BLaER1 treated with 17β-estradiol and CSF1 and Interleukin-3, amounts not matched to agents 10 nM and 100 nM (cell line): ENCODE data around the gene SMYD4.
"Not testable (repeated sequence)": the region's sequence is repeated elsewhere in the genome, so short reads cannot be mapped to it uniquely, and the experiment has no call there.

Experiments
- H3K27ac ChIP-seq, 11 experiments: shearing (Covaris generic); formaldehyde crosslinking; 2 replicates each; pipeline ENCODE4 v1.8.1; 2022
- H3K27me3 ChIP-seq, 11 experiments: shearing (Covaris generic); formaldehyde crosslinking; 2 replicates each; pipeline ENCODE4 v1.8.1; 2022
- H3K36me3 ChIP-seq, 11 experiments: shearing (Covaris generic); formaldehyde crosslinking; 2 replicates each; pipeline ENCODE4 v1.8.1; 2022
- H3K4me1 ChIP-seq, 10 experiments: shearing (Covaris generic); formaldehyde crosslinking; 2 replicates each; pipeline ENCODE4 v1.8.1; 2022
- H3K4me2 ChIP-seq, 11 experiments: shearing (Covaris generic); formaldehyde crosslinking; 2 replicates each; pipeline ENCODE4 v1.8.1; 2022
- H3K4me3 ChIP-seq, 10 experiments: shearing (Covaris generic); formaldehyde crosslinking; 2 replicates each; pipeline ENCODE4 v1.8.1; 2022
- H3K9ac ChIP-seq, 11 experiments: shearing (Covaris generic); formaldehyde crosslinking; 2 replicates each; pipeline ENCODE4 v1.8.1; 2022
- H3K9me3 ChIP-seq, 11 experiments: shearing (Covaris generic); formaldehyde crosslinking; replicated peaks in 1 of 11; 2 replicates each; pipeline ENCODE4 v1.8.1; 2022
- H4K20me1 ChIP-seq, 11 experiments: shearing (Covaris generic); formaldehyde crosslinking; 2 replicates each; pipeline ENCODE4 v1.8.1; 2022
- Cebpa-rat ChIP-seq, 11 experiments: shearing (Covaris generic); IDR thresholded peaks; 2 replicates each; pipeline ENCODE4 v1.8.1; 2022

The SMYD4 gene

GRCh38 chr17:1870592-1870991, 40.9 kb upstream of the SMYD4 start:
- H3K4me1 ChIP-seq, result peaks cover 0 to 21% (median 0%) of the 10 kb centered on the region in 10 experiments; a peak in 5 of 20 replicates
- H3K36me3 ChIP-seq, result peaks cover 69 to 99% (median 92%) of the 10 kb centered on the region in 11 experiments
- H3K27ac ChIP-seq, result no peak overlapping the region
- TF ChIP-seq Cebpa-rat (IDR thresholded peaks at IDR 0.05), result no peak
- peaks cover 0 to 5% (median 0%) of the 10 kb centered on the region in 11 experiments; a peak in 2 of 22 replicates for H4K20me1 ChIP-seq
- no peak overlapping the region for H3K9ac ChIP-seq
- peak overlapping the region in 3 of 11 experiments; percentile 2 to 38 (median 28); a peak in 4 of 22 replicates for H3K4me2 ChIP-seq
- no peaks in the 10 kb centered on the region for H3K27me3 ChIP-seq
- no peaks in the 10 kb centered on the region for H3K9me3 ChIP-seq
- H3K4me3 ChIP-seq, result no peak overlapping the region

- Histone ChIP-seq H3K9ac (peak overlapping the region in 1 of 11 experiments; percentile 4; a peak in 1 of 22 replicates), H3K4me1 (peaks cover 0 to 21% (median 0%) of the 10 kb centered on the region in 10 experiments; a peak in 5 of 20 replicates), H3K27ac (no peak overlapping the region), H3K4me3 (no peak overlapping the region), H3K27me3 (no peaks in the 10 kb centered on the region), H3K9me3 (no peaks in the 10 kb centered on the region), H4K20me1 (peaks cover 0 to 5% (median 0%) of the 10 kb centered on the region in 11 experiments; a peak in 1 of 22 replicates), H3K36me3 (peaks cover 48 to 94% (median 79%) of the 10 kb centered on the region in 11 experiments), H3K4me2 (no peak overlapping the region)
- TF ChIP-seq Cebpa-rat (IDR thresholded peaks at IDR 0.05), result no peak
Measured at GRCh38 chr17:1868090-1868489, 38.4 kb upstream of the SMYD4 start.

- Histone ChIP-seq H3K27me3 (no peaks in the 10 kb centered on the region), H3K9me3 (no peaks in the 10 kb centered on the region), H3K27ac (no peak overlapping the region), H3K4me1 (peaks cover 0 to 21% (median 0%) of the 10 kb centered on the region in 10 experiments; a peak in 5 of 20 replicates), H3K4me3 (no peak overlapping the region), H3K4me2 (no peak overlapping the region), H4K20me1 (peaks cover 0 to 5% (median 0%) of the 10 kb centered on the region in 11 experiments; a peak in 1 of 22 replicates), H3K36me3 (peaks cover 40 to 94% (median 79%) of the 10 kb centered on the region in 11 experiments), H3K9ac (no peak overlapping the region; a peak in 1 of 22 replicates)
- no peak for TF ChIP-seq Cebpa-rat (IDR thresholded peaks at IDR 0.05)
Measured at GRCh38 chr17:1867307-1867706, 37.6 kb upstream of the SMYD4 start.

GRCh38 chr17:1865252-1866037, 35.7 kb upstream of the SMYD4 start:
- TF ChIP-seq Cebpa-rat (IDR thresholded peaks at IDR 0.05), result no peak

GRCh38 chr17:1861391-1862010, 31.8 kb upstream of the SMYD4 start:
- Histone ChIP-seq H3K9ac (peak overlapping the region in 1 of 11 experiments; percentile 6; a peak in 1 of 22 replicates), H3K36me3 (peaks cover 32 to 87% (median 69%) of the 10 kb centered on the region in 11 experiments), H3K9me3 (no peaks in the 10 kb centered on the region), H4K20me1 (peaks cover 0 to 6% (median 0%) of the 10 kb centered on the region in 11 experiments; a peak in 3 of 22 replicates), H3K4me1 (no peaks in the 10 kb centered on the region), H3K27me3 (no peaks in the 10 kb centered on the region), H3K4me3 (no peak overlapping the region), H3K27ac (no peak overlapping the region), H3K4me2 (no peak overlapping the region)
- TF ChIP-seq Cebpa-rat (IDR thresholded peaks at IDR 0.05), result no peak

More at GRCh38 chr17:1865252-1866037, 35.7 kb upstream of the SMYD4 start:
- Histone ChIP-seq H3K9ac (0 out of 22 replicates have a peak overlapping the region, but pooled peaks of 1 of the 11 experiments have one; percentile 8), H3K4me3 (no peak overlapping the region), H3K9me3 (no peaks in the 10 kb centered on the region), H3K27me3 (no peaks in the 10 kb centered on the region), H3K4me2 (no peak overlapping the region), H3K27ac (no peak overlapping the region), H3K4me1 (peaks cover 0 to 10% (median 0%) of the 10 kb centered on the region in 10 experiments; a peak in 5 of 20 replicates), H4K20me1 (peaks cover 0 to 5% (median 0%) of the 10 kb centered on the region in 11 experiments; a peak in 4 of 22 replicates), H3K36me3 (peaks cover 43 to 94% (median 79%) of the 10 kb centered on the region in 11 experiments)

- Histone ChIP-seq H3K9me3 (no peaks in the 10 kb centered on the region), H4K20me1 (peaks cover 0 to 6% (median 0%) of the 10 kb centered on the region in 11 experiments; a peak in 3 of 22 replicates), H3K27ac (no peak overlapping the region), H3K36me3 (peaks cover 36 to 87% (median 69%) of the 10 kb centered on the region in 11 experiments), H3K4me1 (no peaks in the 10 kb centered on the region), H3K27me3 (no peaks in the 10 kb centered on the region), H3K4me3 (no peak overlapping the region), H3K4me2 (no peak overlapping the region), H3K9ac (peak overlapping the region in 1 of 11 experiments; percentile 6; a peak in 1 of 22 replicates)
- no peak for TF ChIP-seq Cebpa-rat (IDR thresholded peaks at IDR 0.05)
Measured at GRCh38 chr17:1860978-1861377, 31.3 kb upstream of the SMYD4 start.

GRCh38 chr17:1856462-1856861, 26.8 kb upstream of the SMYD4 start:
- not testable (repeated sequence) for H3K4me3 ChIP-seq, H3K4me1 ChIP-seq, H3K27ac ChIP-seq, H3K9me3 ChIP-seq, H4K20me1 ChIP-seq, H3K4me2 ChIP-seq, H3K27me3 ChIP-seq, H3K9ac ChIP-seq
- H3K36me3 ChIP-seq, result peaks cover 72 to 92% (median 83%) of the 10 kb centered on the region in 11 experiments

GRCh38 chr17:1853698-1854097, 24.0 kb upstream of the SMYD4 start:
- Histone ChIP-seq H4K20me1 (no peaks in the 10 kb centered on the region), H3K4me1 (no peaks in the 10 kb centered on the region), H3K4me3 (no peak overlapping the region), H3K9me3 (no peaks in the 10 kb centered on the region), H3K36me3 (peaks cover 81 to 92% (median 85%) of the 10 kb centered on the region in 11 experiments), H3K4me2 (no peak overlapping the region), H3K27me3 (no peaks in the 10 kb centered on the region), H3K9ac (no peak overlapping the region), H3K27ac (no peak overlapping the region)
- no peak for TF ChIP-seq Cebpa-rat (IDR thresholded peaks at IDR 0.05)

- H3K9me3 ChIP-seq, result no peaks in the 10 kb centered on the region
- no peak overlapping the region for H3K9ac ChIP-seq
- no peak for TF ChIP-seq Cebpa-rat (IDR thresholded peaks at IDR 0.05)
- H3K4me3 ChIP-seq, result no peak overlapping the region
- no peak overlapping the region for H3K4me2 ChIP-seq
- H3K27ac ChIP-seq, result no peak overlapping the region
- no peaks in the 10 kb centered on the region for H3K27me3 ChIP-seq
- peaks cover 87 to 97% (median 91%) of the 10 kb centered on the region in 11 experiments for H3K36me3 ChIP-seq
- H3K4me1 ChIP-seq, result no peaks in the 10 kb centered on the region
- H4K20me1 ChIP-seq, result peaks cover 0 to under 1% (median 0%) of the 10 kb centered on the region in 11 experiments; a peak in 2 of 22 replicates
Measured at GRCh38 chr17:1852327-1852726, 22.6 kb upstream of the SMYD4 start.
